NCI-H2107 (cell line): ENCODE results near the gene ZNF18.
"Not testable (repeated sequence)": the region's sequence is repeated elsewhere in the genome, so short reads cannot be mapped to it uniquely, and the experiment has no call there.

Source experiments
- DNase-seq: peaks from one replicate; lab custom pipeline; 2025; lab: John Stamatoyannopoulos, UW

The ZNF18 gene

GRCh38 chr17:11986179-11986941 lies 10.9 kb downstream of the ZNF18 start:
- DNase-seq, result no peak

GRCh38 chr17:11981862-11982261 lies 15.4 kb downstream of the ZNF18 start:
- no peak for DNase-seq

GRCh38 chr17:11980813-11981212 lies 16.5 kb downstream of the ZNF18 start:
- DNase-seq, result no peak

GRCh38 chr17:11979795-11980194 lies 17.5 kb downstream of the ZNF18 start:
- DNase-seq, result no peak

- DNase-seq, result not testable (repeated sequence)
These were observed 24.5 kb downstream of the ZNF18 start for GRCh38 chr17:11972741-11973140.

- DNase-seq, result no peak
These were observed 27.7 kb downstream of the ZNF18 start for GRCh38 chr17:11969565-11969964.

- no peak for DNase-seq
These were observed 42.3 kb downstream of the ZNF18 start for GRCh38 chr17:11954936-11955335.

- DNase-seq, result no peak
These were observed 43.4 kb downstream of the ZNF18 start for GRCh38 chr17:11953924-11954323.

- no peak for DNase-seq
These were observed 44.7 kb downstream of the ZNF18 start for GRCh38 chr17:11952610-11953009.

GRCh38 chr17:11950771-11951519 lies 46.3 kb downstream of the ZNF18 start:
- DNase-seq, result no peak

- DNase-seq, result not testable (repeated sequence)
These were observed 47.7 kb downstream of the ZNF18 start for GRCh38 chr17:11949571-11949970.

GRCh38 chr17:11948789-11949188 lies 48.5 kb downstream of the ZNF18 start:
- no peak for DNase-seq

GRCh38 chr17:11944587-11944986 lies 52.7 kb downstream of the ZNF18 start:
- DNase-seq, result no peak

- DNase-seq, result no peak
These were observed 53.4 kb downstream of the ZNF18 start for GRCh38 chr17:11943759-11944347.

- not testable (repeated sequence) for DNase-seq
These were observed 54.2 kb downstream of the ZNF18 start for GRCh38 chr17:11943086-11943485.

GRCh38 chr17:11940904-11941303 lies 56.4 kb downstream of the ZNF18 start:
- no peak for DNase-seq

- no peak for DNase-seq
These were observed 61.4 kb downstream of the ZNF18 start for GRCh38 chr17:11935734-11936406.

- no peak for DNase-seq
These were observed 64.9 kb downstream of the ZNF18 start for GRCh38 chr17:11932337-11932898.

- DNase-seq, result no peak
These were observed 68.8 kb downstream of the ZNF18 start for GRCh38 chr17:11928436-11928835.
